Stimulated activated naive CD8-positive, alpha-beta T cell treated with anti-CD3 and anti-CD28 coated beads, Interleukin-15, Interleukin-2, amounts not matched to agents 100 ng/mL and 50 ng/mL, for 24 hours (primary cell): ENCODE data around the gene PDE1C.
"Not testable (repeated sequence)": the region's sequence is repeated elsewhere in the genome, so short reads cannot be mapped to it uniquely, and the experiment has no call there.

Experiments
- H3K27ac Mint-ChIP-seq: one replicate; pipeline ENCODE4 v1.8.0; 2021; ENCODE audit warnings: mild to moderate bottlenecking, mixed read lengths
- H3K27me3 Mint-ChIP-seq: one replicate; pipeline ENCODE4 v1.8.0; 2021; ENCODE audit warnings: mixed read lengths
- H3K36me3 Mint-ChIP-seq: one replicate; pipeline ENCODE4 v1.8.0; 2021; ENCODE audit warnings: low read depth, mixed read lengths
- H3K4me1 Mint-ChIP-seq: one replicate; pipeline ENCODE4 v1.8.0; 2021; ENCODE audit warnings: low read depth, mixed read lengths
- H3K4me3 Mint-ChIP-seq: one replicate; pipeline ENCODE4 v1.8.0; 2021; ENCODE audit warnings: mild to moderate bottlenecking, mixed read lengths
- H3K9me3 Mint-ChIP-seq: one replicate; pipeline ENCODE4 v1.8.0; 2021; ENCODE audit warnings: mixed read lengths

PDE1C gene

GRCh38 chr7:32015133-32015532 is 55.1 kb downstream of the PDE1C start:
- Mint-ChIP-seq H3K9me3 (peaks cover 12% of the 10 kb centered on the region), H3K36me3 (no peaks in the 10 kb centered on the region), H3K4me3 (no peak overlapping the region), H3K27me3 (no peaks in the 10 kb centered on the region), H3K27ac (no peak overlapping the region), H3K4me1 (no peaks in the 10 kb centered on the region)

GRCh38 chr7:32013471-32013870 is 56.7 kb downstream of the PDE1C start:
- H3K27ac Mint-ChIP-seq, H3K4me3 Mint-ChIP-seq, H3K27me3 Mint-ChIP-seq, H3K36me3 Mint-ChIP-seq, H3K4me1 Mint-ChIP-seq: not testable (repeated sequence)
- peaks cover 12% of the 10 kb centered on the region for H3K9me3 Mint-ChIP-seq

GRCh38 chr7:32005577-32005976 is 64.6 kb downstream of the PDE1C start:
- Mint-ChIP-seq H3K4me3 (no peak overlapping the region), H3K27ac (no peak overlapping the region), H3K4me1 (no peaks in the 10 kb centered on the region), H3K27me3 (no peaks in the 10 kb centered on the region), H3K9me3 (peaks cover 9% of the 10 kb centered on the region), H3K36me3 (no peaks in the 10 kb centered on the region)

- no peaks in the 10 kb centered on the region for H3K36me3 Mint-ChIP-seq
- H3K4me1 Mint-ChIP-seq = no peaks in the 10 kb centered on the region
- peaks cover 9% of the 10 kb centered on the region for H3K9me3 Mint-ChIP-seq
- no peak overlapping the region for H3K27ac Mint-ChIP-seq
- H3K4me3 Mint-ChIP-seq = no peak overlapping the region
- H3K27me3 Mint-ChIP-seq = no peaks in the 10 kb centered on the region
Measured at GRCh38 chr7:32001948-32002347, 68.3 kb downstream of the PDE1C start.

- Mint-ChIP-seq H3K27me3 (no peaks in the 10 kb centered on the region), H3K4me1 (no peaks in the 10 kb centered on the region), H3K27ac (no peak overlapping the region), H3K4me3 (no peak overlapping the region), H3K9me3 (peaks cover 5% of the 10 kb centered on the region), H3K36me3 (no peaks in the 10 kb centered on the region)
Measured at GRCh38 chr7:31997423-31997822, 72.8 kb downstream of the PDE1C start.

- Mint-ChIP-seq H3K27ac (no peak overlapping the region), H3K9me3 (no peaks in the 10 kb centered on the region)
Measured at GRCh38 chr7:31995134-31995533, 75.1 kb downstream of the PDE1C start.

GRCh38 chr7:31991846-31992245 is 78.4 kb downstream of the PDE1C start:
- no peaks in the 10 kb centered on the region for H3K27me3 Mint-ChIP-seq
- H3K27ac Mint-ChIP-seq = no peak overlapping the region
- H3K9me3 Mint-ChIP-seq = no peaks in the 10 kb centered on the region
- no peak overlapping the region for H3K4me3 Mint-ChIP-seq
- H3K4me1 Mint-ChIP-seq = no peaks in the 10 kb centered on the region
- no peaks in the 10 kb centered on the region for H3K36me3 Mint-ChIP-seq

More at GRCh38 chr7:31995134-31995533, 75.1 kb downstream of the PDE1C start:
- Mint-ChIP-seq H3K4me3 (no peak overlapping the region), H3K36me3 (no peaks in the 10 kb centered on the region), H3K27me3 (no peaks in the 10 kb centered on the region), H3K4me1 (no peaks in the 10 kb centered on the region)

- Mint-ChIP-seq H3K9me3 (no peaks in the 10 kb centered on the region), H3K4me1 (no peaks in the 10 kb centered on the region), H3K27me3 (no peaks in the 10 kb centered on the region)
Measured at GRCh38 chr7:31991406-31991805, 78.8 kb downstream of the PDE1C start.

GRCh38 chr7:31986878-31987518 is 83.2 kb downstream of the PDE1C start:
- no peaks in the 10 kb centered on the region for H3K27me3 Mint-ChIP-seq

More at GRCh38 chr7:31991406-31991805, 78.8 kb downstream of the PDE1C start:
- Mint-ChIP-seq H3K36me3 (no peaks in the 10 kb centered on the region), H3K27ac (no peak overlapping the region), H3K4me3 (no peak overlapping the region)

GRCh38 chr7:31982962-31983361 is 87.2 kb downstream of the PDE1C start:
- no peaks in the 10 kb centered on the region for H3K27me3 Mint-ChIP-seq
- H3K36me3 Mint-ChIP-seq = no peaks in the 10 kb centered on the region
- peaks cover 26% of the 10 kb centered on the region for H3K9me3 Mint-ChIP-seq
- no peak overlapping the region for H3K4me3 Mint-ChIP-seq
- H3K27ac Mint-ChIP-seq = no peak overlapping the region
- H3K4me1 Mint-ChIP-seq = no peaks in the 10 kb centered on the region

More at GRCh38 chr7:31986878-31987518, 83.2 kb downstream of the PDE1C start:
- H3K9me3 Mint-ChIP-seq = peaks cover 22% of the 10 kb centered on the region
- H3K36me3 Mint-ChIP-seq = no peaks in the 10 kb centered on the region
- no peak overlapping the region for H3K4me3 Mint-ChIP-seq
- H3K27ac Mint-ChIP-seq = no peak overlapping the region
- H3K4me1 Mint-ChIP-seq = no peaks in the 10 kb centered on the region

GRCh38 chr7:31981874-31982390 is 88.3 kb downstream of the PDE1C start:
- H3K27ac Mint-ChIP-seq = no peak overlapping the region
- no peaks in the 10 kb centered on the region for H3K4me1 Mint-ChIP-seq
- H3K27me3 Mint-ChIP-seq = no peaks in the 10 kb centered on the region
- no peak overlapping the region for H3K4me3 Mint-ChIP-seq
- peaks cover 26% of the 10 kb centered on the region for H3K9me3 Mint-ChIP-seq
- H3K36me3 Mint-ChIP-seq = no peaks in the 10 kb centered on the region

- Mint-ChIP-seq H3K4me3 (no peak overlapping the region), H3K36me3 (no peaks in the 10 kb centered on the region), H3K27me3 (no peaks in the 10 kb centered on the region), H3K4me1 (no peaks in the 10 kb centered on the region), H3K27ac (no peak overlapping the region), H3K9me3 (peaks cover 20% of the 10 kb centered on the region)
Measured at GRCh38 chr7:31979690-31980330, 90.4 kb downstream of the PDE1C start.

- H3K27me3 Mint-ChIP-seq = no peaks in the 10 kb centered on the region
- no peak overlapping the region for H3K27ac Mint-ChIP-seq
- no peaks in the 10 kb centered on the region for H3K36me3 Mint-ChIP-seq
- no peak overlapping the region for H3K4me3 Mint-ChIP-seq
- H3K4me1 Mint-ChIP-seq = no peaks in the 10 kb centered on the region
- peaks cover 7% of the 10 kb centered on the region for H3K9me3 Mint-ChIP-seq
Measured at GRCh38 chr7:31975546-31975945, 94.7 kb downstream of the PDE1C start.

GRCh38 chr7:31974351-31974750 is 95.9 kb downstream of the PDE1C start:
- no peak overlapping the region for H3K4me3 Mint-ChIP-seq
- H3K9me3 Mint-ChIP-seq = peaks cover 9% of the 10 kb centered on the region
- H3K27ac Mint-ChIP-seq = no peak overlapping the region
- H3K36me3 Mint-ChIP-seq = no peaks in the 10 kb centered on the region
- H3K27me3 Mint-ChIP-seq = no peaks in the 10 kb centered on the region
- H3K4me1 Mint-ChIP-seq = no peaks in the 10 kb centered on the region

GRCh38 chr7:31971049-31971667 is 99.0 kb downstream of the PDE1C start:
- Mint-ChIP-seq H3K4me3 (no peak overlapping the region), H3K4me1 (no peaks in the 10 kb centered on the region), H3K36me3 (no peaks in the 10 kb centered on the region), H3K27me3 (no peaks in the 10 kb centered on the region), H3K9me3 (peaks cover 9% of the 10 kb centered on the region), H3K27ac (no peak overlapping the region)
